ENCODE data around the gene ST8SIA1.
"Not testable (repeated sequence)": the region's sequence is repeated elsewhere in the genome, so short reads cannot be mapped to it uniquely, and the experiment has no call there.

GRCh38 chr12:22376596-22377150 lies 42.2 kb upstream of the ST8SIA1 start:
- TF ChIP-seq CTCF, POLR2A (IDR thresholded peaks at IDR 0.05): not testable (repeated sequence)

Measured in right lobe of liver (tissue), 4 donors.